Right lobe of liver (tissue), 6 donors: Measurements from ENCODE around the gene HSPA1A. TPM values are rescaled to one million over a fixed set of nuclear protein-coding genes. Genes with fewer than 3 reads are reported as not detected.

Experiments used
- ATAC-seq, 4 donors: fragments of 200-7000 bp; cut with Tn5 transposase; one replicate each; pipeline ENCODE4 v1.9.1; 2020; ENCODE audit warnings: mild to moderate bottlenecking in 4 of 4, moderate library complexity in 4 of 4
- DNase-seq, 3 donors: peaks; one replicate each; pipeline ENCODE4 v3.0.0-alpha.2; 2020
- H3K27ac ChIP-seq, 3 donors: fragments of 200-600 bp; one replicate each; pipeline ENCODE4 v1.8.0; 2022
- H3K27me3 ChIP-seq, 2 donors: fragments of 200-600 bp; one replicate each; pipeline ENCODE4 v1.8.0; 2022
- H3K36me3 ChIP-seq, 4 donors: fragments of 200-600 bp; sonication (generic) in 1 of 4; one replicate each; pipeline versions ENCODE4 v1.5.1 to v1.8.0; 2017 to 2022; ENCODE audit warnings: control low read depth in 1 of 4
- H3K4me1 ChIP-seq, 4 donors: fragments of 200-600 bp; sonication (generic) in 1 of 4; one replicate each; pipeline versions ENCODE4 v1.5.1 to v1.8.0; 2017 to 2022; ENCODE audit warnings: control low read depth in 1 of 4
- H3K4me3 ChIP-seq, 3 donors: fragments of 200-600 bp; one replicate each; pipeline ENCODE4 v1.8.0; 2022
- H3K9me3 ChIP-seq, 4 donors: fragments of 200-600 bp; sonication (generic) in 1 of 4; one replicate each; pipeline versions ENCODE4 v1.5.1 to v1.8.0; 2017 to 2022; ENCODE audit warnings: control low read depth in 1 of 4
- CTCF ChIP-seq, 4 donors: fragments of 200-600 bp in 3 of 4; fragments of 450-650 bp in 1 of 4; IDR thresholded peaks; one replicate each; pipeline versions ENCODE4 v1.5.1 to v1.8.0; 2016 to 2022; ENCODE audit warnings: antibody characterized with exemption in 4 of 4, mild to moderate bottlenecking in 2 of 4
- POLR2A ChIP-seq: fragments of 450-650 bp; IDR thresholded peaks from one replicate; pipeline ENCODE4 v1.6.1; 2017; ENCODE audit warnings: antibody characterized with exemption, mild to moderate bottlenecking
- WGBS: methylation state at CpG from one replicate; pipeline ENCODE4 v1.1.6; 2018; ENCODE audit warnings: low coverage, low lambda C conversion rate; ENCODE audit not compliant: insufficient coverage; ENCODE audit errors: missing lambda C conversion rate; 5-methylcytosine and 5-hydroxymethylcytosine counted together
- intact Hi-C, 2 donors: fragments of 100-400 bp; cut with DNase I; formaldehyde crosslinking; loops; one replicate each; pipeline versions ENCODE4 v1.11.2 to v1.14.1; 2022
- total RNA-seq, 6 experiments: library from RNA; depleted of rRNA in 2 of 6; stranded (reverse); fragments of >200 nt in 2 of 6; fragmentation: NEBNext Ultra II Directional in 3 of 6; extraction: Animal tissue kit (Norgen Biotek cat#: 25700) in 3 of 6; gene quantifications; one replicate each; pipeline versions ENCODE4 v1.1.0 to v1.2.4, GENCODE V29; 2016 to 2023
- donor health status: DM: no; HTN: yes; CAD: no.
- donor health status: DM: no; HTN: no; CAD: no.
- donor health status: DM: no; HTN: no; CAD: no.
- donor health status: DM: no; HTN: yes; CAD: no.
- donor health status: DM: no; HTN: yes; CAD: no.

Gene HSPA1A
- total RNA-seq, 6 experiments from 2014 or later = 73.2 to 442 (median 80.2) TPM

GRCh38 chr6:31780507-31781243 lies 34.7 kb upstream of the HSPA1A start:
- DNase-seq (no peak), ATAC-seq (no peak)
- Histone ChIP-seq H3K27me3 (no peaks in the 10 kb centered on the region), H3K9me3 (no peaks in the 10 kb centered on the region), H3K4me3 (no peak overlapping the region), H3K27ac (no peak overlapping the region), H3K36me3 (peaks cover 0 to 43% (median 22%) of the 10 kb centered on the region in 4 donors), H3K4me1 (peaks cover 0 to 19% (median 6%) of the 10 kb centered on the region in 4 donors)
- 57% methylated on average over 1 of the region's 20 CpGs for WGBS
- TF ChIP-seq CTCF (IDR thresholded peaks at IDR 0.05) = no peak
- intact Hi-C loops = no loop called here

- Histone ChIP-seq H3K9me3 (no peaks in the 10 kb centered on the region), H3K27me3 (no peaks in the 10 kb centered on the region), H3K36me3 (peaks cover 0 to 43% (median 22%) of the 10 kb centered on the region in 4 donors), H3K27ac (no peak overlapping the region), H3K4me3 (no peak overlapping the region), H3K4me1 (peaks cover 0 to 11% (median 3%) of the 10 kb centered on the region in 4 donors)
- TF ChIP-seq POLR2A (no peak), CTCF (IDR thresholded peaks at IDR 0.05) (no peak)
- DNase-seq (no peak), ATAC-seq (no peak)
- 93% methylated on average over 5 of the region's 23 CpGs for WGBS
- intact Hi-C loops = no loop called here
These were observed 33.9 kb upstream of the HSPA1A start for GRCh38 chr6:31781244-31782125.

DNA sequence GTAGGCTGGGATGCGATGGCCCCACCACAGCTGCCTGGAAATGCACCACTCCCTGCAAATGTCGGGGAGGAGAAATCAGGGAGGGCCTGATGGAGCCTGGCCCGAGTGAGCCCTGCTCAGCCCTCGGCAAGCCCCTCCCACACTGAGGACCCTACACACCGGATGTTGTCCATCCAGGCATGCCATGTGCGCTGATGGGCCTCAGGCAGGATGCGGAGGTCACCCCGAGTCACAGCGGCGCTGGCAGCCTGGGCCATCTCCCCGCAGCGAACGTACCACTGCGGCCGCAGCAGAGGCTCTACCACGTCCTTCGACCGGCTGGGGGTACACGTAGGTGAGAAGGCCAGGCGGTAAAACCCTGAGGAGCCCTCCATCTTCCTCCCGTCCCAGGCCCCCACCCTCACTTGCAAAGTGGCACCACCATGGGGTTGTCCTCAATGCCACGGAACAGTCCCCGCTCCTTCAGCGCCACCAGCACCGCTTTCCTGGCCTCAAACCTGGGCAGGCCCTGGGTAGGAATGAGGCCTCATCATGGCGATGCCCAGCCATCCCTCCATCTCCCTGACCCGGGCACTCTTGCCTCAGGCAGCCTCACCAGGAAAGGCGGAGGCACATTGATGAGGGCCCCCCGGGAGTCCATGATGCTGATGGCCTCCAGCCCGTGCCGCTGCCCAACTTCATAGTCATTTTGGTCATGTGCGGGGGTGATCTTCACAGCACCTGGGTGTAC lies 33.1 kb upstream of the HSPA1A start:
- DNase-seq (no peak), ATAC-seq (no peak)
- Histone ChIP-seq H3K27ac (no peak overlapping the region), H3K27me3 (no peaks in the 10 kb centered on the region), H3K4me1 (peaks cover 0 to 3% (median 0%) of the 10 kb centered on the region in 4 donors), H3K36me3 (peaks cover 0 to 43% (median 22%) of the 10 kb centered on the region in 4 donors), H3K9me3 (no peaks in the 10 kb centered on the region), H3K4me3 (no peak overlapping the region)
- WGBS = 78% methylated on average over 4 of the region's 32 CpGs
- TF ChIP-seq CTCF (IDR thresholded peaks at IDR 0.05) = no peak
- TF ChIP-seq POLR2A = no peak
- intact Hi-C loops = no loop called here

DNA sequence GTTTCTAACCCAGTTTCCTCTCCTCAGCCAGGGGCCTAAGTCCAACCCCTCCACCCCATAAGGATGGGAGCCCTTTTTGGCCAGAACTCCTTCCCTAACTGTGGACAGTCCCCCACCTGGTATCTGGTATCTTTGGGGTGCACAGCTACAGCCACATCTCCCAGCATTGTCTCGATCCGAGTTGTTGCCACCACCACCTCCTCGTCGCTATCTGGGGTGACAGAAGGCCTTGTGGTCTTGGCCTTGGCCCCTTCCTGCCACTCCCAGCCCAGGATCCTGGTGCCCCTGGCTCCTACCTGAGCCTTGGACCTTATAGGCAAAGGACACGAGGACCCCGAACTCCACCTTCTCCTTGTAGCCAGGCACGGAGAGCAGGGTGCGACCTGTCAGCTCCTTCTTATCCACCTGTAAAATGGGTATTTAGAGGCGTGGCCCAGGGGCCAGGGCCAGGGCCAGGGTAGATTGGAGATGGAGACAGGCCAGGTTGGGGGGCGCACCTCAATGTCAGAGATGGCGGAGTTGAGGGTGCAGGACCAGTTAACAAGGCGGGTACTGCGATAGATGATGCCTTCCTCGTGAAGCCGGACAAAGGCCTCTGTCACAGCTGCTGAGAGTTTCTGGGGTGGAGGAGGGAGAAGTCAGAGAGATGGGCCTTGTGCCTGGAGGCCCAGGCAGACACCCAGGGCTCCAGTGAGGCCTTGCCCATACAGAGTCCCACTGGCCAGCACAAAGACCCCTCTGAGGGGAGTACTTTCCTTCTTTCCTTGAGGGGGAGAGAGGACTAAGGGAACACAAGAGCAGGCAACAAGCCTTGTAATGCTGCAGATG lies 31.0 kb upstream of the HSPA1A start:
- H3K4me1 ChIP-seq = no peaks in the 10 kb centered on the region
- no peaks in the 10 kb centered on the region for H3K27me3 ChIP-seq
- no peak overlapping the region for H3K27ac ChIP-seq
- H3K4me3 ChIP-seq = no peak overlapping the region
- WGBS = 97% methylated on average over 9 of the region's 15 CpGs
- peaks cover 0 to 39% (median 22%) of the 10 kb centered on the region in 4 donors for H3K36me3 ChIP-seq
- ATAC-seq (no peak), DNase-seq (no peak)
- intact Hi-C loops = no loop called here
- no peak for TF ChIP-seq POLR2A
- no peak for TF ChIP-seq CTCF (IDR thresholded peaks at IDR 0.05)
- H3K9me3 ChIP-seq = no peaks in the 10 kb centered on the region
